ENCODE results near the gene GALNT13. TPM values are rescaled to one million over a fixed set of nuclear protein-coding genes. Genes with fewer than 3 reads are reported as not detected.

The GALNT13 gene
- total RNA-seq, 1 donor from 2014 or later: 0.13 TPM

DNA sequence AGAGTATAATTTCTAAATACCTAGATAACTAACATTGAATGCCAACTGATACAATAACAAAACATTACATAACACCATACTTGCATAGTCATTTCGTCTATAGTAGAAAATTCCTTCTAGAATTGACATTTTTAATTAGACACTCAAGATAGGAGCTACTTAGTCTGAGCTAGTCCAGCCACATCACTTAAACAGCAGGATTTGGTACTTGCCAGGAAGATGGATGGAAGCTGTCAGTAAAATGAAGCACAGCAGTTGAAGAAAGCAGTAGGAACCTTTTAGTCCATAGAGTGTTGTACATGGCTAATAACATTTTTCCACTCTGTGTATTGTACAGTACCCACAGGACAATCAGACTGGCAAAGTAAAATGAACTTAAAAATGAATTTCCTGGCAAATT is 372.0 kb downstream of the GALNT13 start:
- H3K36me3 Mint-ChIP-seq (ENCODE audit: unreplicated experiment): no peaks in the 10 kb centered on the region

DNA sequence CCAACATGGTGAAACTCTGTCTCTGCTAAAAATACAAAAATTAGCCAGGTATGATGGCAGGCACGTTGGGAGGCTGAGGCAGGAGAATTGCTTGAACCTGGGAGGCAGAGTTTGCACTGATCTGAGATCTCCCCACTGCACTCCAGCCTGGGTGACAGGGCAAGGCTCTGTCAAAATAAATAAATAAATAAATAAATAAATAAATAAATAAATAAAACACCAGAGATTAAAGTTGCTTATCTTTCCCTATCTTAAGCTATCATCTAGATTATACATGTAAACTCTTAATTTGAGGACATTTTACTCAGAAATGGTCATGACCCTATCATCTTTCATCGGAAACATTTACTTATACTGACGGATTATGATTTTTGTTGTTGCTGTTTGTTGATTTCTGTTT is 373.2 kb downstream of the GALNT13 start:
- DNase-seq (ENCODE audit: extremely low spot score, unreplicated experiment): no peak
- TF ChIP-seq, protein P1, sequence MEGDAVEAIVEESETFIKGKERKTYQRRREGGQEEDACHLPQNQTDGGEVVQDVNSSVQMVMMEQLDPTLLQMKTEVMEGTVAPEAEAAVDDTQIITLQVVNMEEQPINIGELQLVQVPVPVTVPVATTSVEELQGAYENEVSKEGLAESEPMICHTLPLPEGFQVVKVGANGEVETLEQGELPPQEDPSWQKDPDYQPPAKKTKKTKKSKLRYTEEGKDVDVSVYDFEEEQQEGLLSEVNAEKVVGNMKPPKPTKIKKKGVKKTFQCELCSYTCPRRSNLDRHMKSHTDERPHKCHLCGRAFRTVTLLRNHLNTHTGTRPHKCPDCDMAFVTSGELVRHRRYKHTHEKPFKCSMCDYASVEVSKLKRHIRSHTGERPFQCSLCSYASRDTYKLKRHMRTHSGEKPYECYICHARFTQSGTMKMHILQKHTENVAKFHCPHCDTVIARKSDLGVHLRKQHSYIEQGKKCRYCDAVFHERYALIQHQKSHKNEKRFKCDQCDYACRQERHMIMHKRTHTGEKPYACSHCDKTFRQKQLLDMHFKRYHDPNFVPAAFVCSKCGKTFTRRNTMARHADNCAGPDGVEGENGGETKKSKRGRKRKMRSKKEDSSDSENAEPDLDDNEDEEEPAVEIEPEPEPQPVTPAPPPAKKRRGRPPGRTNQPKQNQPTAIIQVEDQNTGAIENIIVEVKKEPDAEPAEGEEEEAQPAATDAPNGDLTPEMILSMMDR (IDR thresholded peaks at IDR 0.05): no peak
- Mint-ChIP-seq H3K36me3 (ENCODE audit: unreplicated experiment) (no peaks in the 10 kb centered on the region), H3K27me3 (ENCODE audit: unreplicated experiment) (no peaks in the 10 kb centered on the region), H3K4me1 (ENCODE audit: unreplicated experiment) (no peaks in the 10 kb centered on the region), H3K9me3 (ENCODE audit: unreplicated experiment) (no peaks in the 10 kb centered on the region), H3K27ac (ENCODE audit: unreplicated experiment) (no peak overlapping the region), H3K4me3 (ENCODE audit: unreplicated experiment) (no peak overlapping the region)

More for the DNA sequence above, 372.0 kb downstream of the GALNT13 start:
- TF ChIP-seq, protein P1 (IDR thresholded peaks at IDR 0.05): no peak
- no peak for DNase-seq (ENCODE audit: extremely low spot score, unreplicated experiment)
- H3K9me3 Mint-ChIP-seq (ENCODE audit: unreplicated experiment): no peaks in the 10 kb centered on the region
- H3K4me3 Mint-ChIP-seq (ENCODE audit: unreplicated experiment): no peak overlapping the region
- no peak overlapping the region for H3K27ac Mint-ChIP-seq (ENCODE audit: unreplicated experiment)
- no peaks in the 10 kb centered on the region for H3K27me3 Mint-ChIP-seq (ENCODE audit: unreplicated experiment)
- no peaks in the 10 kb centered on the region for H3K4me1 Mint-ChIP-seq (ENCODE audit: unreplicated experiment)

DNA sequence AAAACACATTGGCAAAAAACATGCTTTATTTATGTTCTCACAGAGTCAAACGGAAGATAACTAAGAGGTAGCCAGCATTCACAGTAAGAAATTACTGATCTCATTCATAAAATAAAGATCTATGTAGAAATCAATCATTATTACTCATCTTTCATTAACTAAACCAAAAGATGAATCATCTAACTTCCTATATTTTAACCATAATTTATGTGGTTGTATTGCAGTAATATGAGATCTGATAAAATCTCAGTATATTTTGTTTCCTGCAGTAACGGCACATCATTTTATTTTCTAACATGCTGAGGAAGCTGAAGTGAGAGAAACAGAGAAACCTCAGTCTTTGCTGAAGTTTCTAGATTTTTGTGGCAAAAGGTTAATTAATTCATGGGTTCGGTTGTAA is 375.8 kb downstream of the GALNT13 start:
- no peaks in the 10 kb centered on the region for H3K9me3 Mint-ChIP-seq (ENCODE audit: unreplicated experiment)
- DNase-seq (ENCODE audit: extremely low spot score, unreplicated experiment): no peak
- H3K27me3 Mint-ChIP-seq (ENCODE audit: unreplicated experiment): no peaks in the 10 kb centered on the region
- no peaks in the 10 kb centered on the region for H3K36me3 Mint-ChIP-seq (ENCODE audit: unreplicated experiment)
- H3K27ac Mint-ChIP-seq (ENCODE audit: unreplicated experiment): no peak overlapping the region
- H3K4me1 Mint-ChIP-seq (ENCODE audit: unreplicated experiment): no peaks in the 10 kb centered on the region
- TF ChIP-seq, protein P1 (IDR thresholded peaks at IDR 0.05): no peak
- no peak overlapping the region for H3K4me3 Mint-ChIP-seq (ENCODE audit: unreplicated experiment)

DNA sequence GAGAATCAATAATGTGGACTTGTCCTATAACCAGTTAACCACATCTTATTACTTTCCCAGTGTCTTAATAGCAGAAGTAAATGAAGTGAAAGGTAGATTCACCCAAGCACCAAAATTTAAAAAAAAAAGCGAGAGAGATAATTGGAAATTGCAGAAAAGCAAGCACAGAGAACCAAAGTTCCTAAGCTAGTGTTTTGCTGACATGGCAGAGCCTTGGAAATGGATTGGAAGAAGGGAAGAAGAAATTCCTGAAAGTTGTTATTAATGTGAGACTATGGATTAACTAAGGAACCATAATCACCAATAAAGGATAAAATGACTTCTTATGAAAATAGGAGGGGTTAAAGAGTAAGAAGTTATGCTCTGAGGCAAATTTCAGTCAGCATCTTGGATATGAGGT is 384.4 kb downstream of the GALNT13 start:
- DNase-seq (ENCODE audit: extremely low spot score, unreplicated experiment): no peak
- no peaks in the 10 kb centered on the region for H3K27me3 Mint-ChIP-seq (ENCODE audit: unreplicated experiment)
- no peak overlapping the region for H3K4me3 Mint-ChIP-seq (ENCODE audit: unreplicated experiment)
- no peak overlapping the region for H3K27ac Mint-ChIP-seq (ENCODE audit: unreplicated experiment)
- H3K4me1 Mint-ChIP-seq (ENCODE audit: unreplicated experiment): no peaks in the 10 kb centered on the region
- H3K9me3 Mint-ChIP-seq (ENCODE audit: unreplicated experiment): no peaks in the 10 kb centered on the region
- no peaks in the 10 kb centered on the region for H3K36me3 Mint-ChIP-seq (ENCODE audit: unreplicated experiment)
- TF ChIP-seq, protein P1 (IDR thresholded peaks at IDR 0.05): no peak

DNA sequence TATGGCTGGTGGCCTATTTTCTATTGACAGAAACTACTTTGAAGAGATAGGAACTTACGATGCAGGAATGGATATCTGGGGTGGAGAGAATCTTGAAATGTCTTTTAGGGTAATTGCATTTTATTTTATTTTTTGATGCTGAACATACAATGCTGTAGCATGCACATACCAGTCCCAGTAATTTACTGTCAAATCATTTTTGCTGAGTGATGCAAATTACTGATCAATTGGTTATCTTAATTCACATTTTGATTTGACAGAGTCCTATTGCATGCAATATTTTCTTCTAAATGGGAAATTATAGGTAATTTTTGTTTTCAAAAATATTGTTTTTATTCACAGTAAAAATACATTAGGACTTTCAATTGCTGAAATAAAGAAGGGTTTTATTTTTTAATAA is 387.3 kb downstream of the GALNT13 start:
- Mint-ChIP-seq H3K27me3 (ENCODE audit: unreplicated experiment) (no peaks in the 10 kb centered on the region), H3K4me1 (ENCODE audit: unreplicated experiment) (no peaks in the 10 kb centered on the region), H3K27ac (ENCODE audit: unreplicated experiment) (no peak overlapping the region), H3K36me3 (ENCODE audit: unreplicated experiment) (no peaks in the 10 kb centered on the region), H3K9me3 (ENCODE audit: unreplicated experiment) (no peaks in the 10 kb centered on the region), H3K4me3 (ENCODE audit: unreplicated experiment) (no peak overlapping the region)
- no peak for DNase-seq (ENCODE audit: extremely low spot score, unreplicated experiment)
- TF ChIP-seq, protein P1 (IDR thresholded peaks at IDR 0.05): no peak
